Left lobe of liver (tissue), 2 donors: ENCODE results near the gene SMYD2. TPM values are rescaled to one million over a fixed set of nuclear protein-coding genes. Genes with fewer than 3 reads are reported as not detected.

ENCODE experiments used
- ATAC-seq: fragments of 200-7000 bp; cut with Tn5 transposase; one replicate; pipeline ENCODE4 v1.9.1; 2020; ENCODE audit warnings: mild to moderate bottlenecking, moderate library complexity
- DNase-seq: peaks from one replicate; pipeline ENCODE4 v3.0.0-alpha.2; 2020; ENCODE audit warnings: low spot score
- total RNA-seq: library from RNA; stranded (reverse); gene quantifications from one replicate; pipeline ENCODE4 v1.2.1, GENCODE V29; 2021
- donor health status: DM: no; HTN: no; CAD: no; lungs with moderate emphysema.
- donor health status: DM: no; HTN: yes; CAD: no.

SMYD2 gene
- total RNA-seq, 1 donor from 2014 or later = 20.6 TPM

GRCh38 chr1:214354440-214355148 is 73.6 kb downstream of the SMYD2 start:
- ATAC-seq (no peak), DNase-seq (no peak)

- DNase-seq = no peak
- no peak for ATAC-seq
Observed at GRCh38 chr1:214360116-214360515, 79.2 kb downstream of the SMYD2 start.

- DNase-seq = no peak
- no peak for ATAC-seq
Observed at GRCh38 chr1:214360525-214361164, 79.7 kb downstream of the SMYD2 start.

GRCh38 chr1:214361636-214362035 is 80.7 kb downstream of the SMYD2 start:
- DNase-seq (no peak), ATAC-seq (no peak)

GRCh38 chr1:214362188-214362882 is 81.4 kb downstream of the SMYD2 start:
- DNase-seq = no peak
- ATAC-seq = no peak

- ATAC-seq (no peak), DNase-seq (no peak)
Observed at GRCh38 chr1:214363386-214363785, 82.4 kb downstream of the SMYD2 start.

GRCh38 chr1:214364386-214364785 is 83.4 kb downstream of the SMYD2 start:
- DNase-seq = no peak
- ATAC-seq = no peak

GRCh38 chr1:214364786-214365295 is 83.9 kb downstream of the SMYD2 start:
- DNase-seq (no peak), ATAC-seq (no peak)

- no peak for ATAC-seq
- no peak for DNase-seq
Observed at GRCh38 chr1:214367841-214368240, 86.9 kb downstream of the SMYD2 start.

GRCh38 chr1:214369364-214369763 is 88.4 kb downstream of the SMYD2 start:
- ATAC-seq (no peak), DNase-seq (no peak)

GRCh38 chr1:214370615-214371014 is 89.7 kb downstream of the SMYD2 start:
- DNase-seq = no peak

GRCh38 chr1:214372092-214372491 is 91.1 kb downstream of the SMYD2 start:
- ATAC-seq (no peak), DNase-seq (no peak)

More at GRCh38 chr1:214370615-214371014, 89.7 kb downstream of the SMYD2 start:
- ATAC-seq = no peak

- ATAC-seq = no peak
- no peak for DNase-seq
Observed at GRCh38 chr1:214377485-214377884, 96.5 kb downstream of the SMYD2 start.

GRCh38 chr1:214377886-214378285 is 96.9 kb downstream of the SMYD2 start:
- no peak for ATAC-seq
- DNase-seq = no peak

GRCh38 chr1:214378492-214378891 is 97.5 kb downstream of the SMYD2 start:
- DNase-seq = no peak

GRCh38 chr1:214379236-214379970 is 98.4 kb downstream of the SMYD2 start:
- ATAC-seq = no peak
- no peak for DNase-seq

More at GRCh38 chr1:214378492-214378891, 97.5 kb downstream of the SMYD2 start:
- no peak for ATAC-seq

GRCh38 chr1:214380396-214380795 is 99.4 kb downstream of the SMYD2 start:
- DNase-seq = no peak
- ATAC-seq = no peak

- ATAC-seq = peak; percentile 16
- DNase-seq = no peak
Observed at GRCh38 chr1:214380986-214381695, 100.2 kb downstream of the SMYD2 start.

- DNase-seq (no peak), ATAC-seq (no peak)
Observed at GRCh38 chr1:214383381-214384372, 102.7 kb downstream of the SMYD2 start.
